H1 (cell line): ENCODE measurements around the gene POLA2. TPM values are rescaled to one million over a fixed set of nuclear protein-coding genes. Genes with fewer than 3 reads are reported as not detected.

Experiments used
- BACH1 ChIP-seq: IDR thresholded peaks from 2 replicates; pipeline ENCODE4 v1.6.1; 2012; ENCODE audit warnings: low read length, improper control_type of control experiment
- CBX5 ChIP-seq: fragments of 300-800, 300-1000 bp; sonication (generic); IDR thresholded peaks from 2 replicates; pipeline ENCODE4 v1.7.1; 2016; ENCODE audit warnings: antibody characterized with exemption, low read length, low read depth
- CHD2 ChIP-seq: IDR thresholded peaks from 2 replicates; pipeline ENCODE4 v1.6.1; 2012; ENCODE audit warnings: low read length, improper control_type of control experiment
- CREB1 ChIP-seq: IDR thresholded peaks from 2 replicates; pipeline ENCODE4 v1.6.1; 2012; ENCODE audit warnings: inconsistent platforms
- EP300 ChIP-seq, 2 experiments: IDR thresholded peaks; 1 replicate in 1 of 2; 2 replicates in 1 of 2; pipeline ENCODE4 v1.6.1; 2011 to 2012; ENCODE audit warnings: low read depth in 2 of 2, low read length in 2 of 2, mild to moderate bottlenecking in 2 of 2, borderline replicate concordance in 1 of 2, inconsistent platforms in 1 of 2, moderate library complexity in 1 of 2
- EZH2 ChIP-seq: fragments of 200-600 bp; sonication (generic); IDR thresholded peaks from 2 replicates; pipeline ENCODE4 v1.7.1; 2012; ENCODE audit warnings: low read depth, mild to moderate bottlenecking, moderate library complexity, low read length, inconsistent platforms; ENCODE audit not compliant: severe bottlenecking
- FOSL1 ChIP-seq: IDR thresholded peaks from 2 replicates; pipeline ENCODE4 v1.6.1; 2011; ENCODE audit warnings: mild to moderate bottlenecking, low read depth, low read length, moderate library complexity; ENCODE audit not compliant: insufficient read depth
- HDAC6 ChIP-seq: IDR thresholded peaks from one replicate; pipeline ENCODE4 v1.7.1; 2012; ENCODE audit warnings: low read depth, mild to moderate bottlenecking, inconsistent platforms, low read length, moderate library complexity
- JUND ChIP-seq: IDR thresholded peaks from 2 replicates; pipeline ENCODE4 v1.6.1; 2011; ENCODE audit warnings: mild to moderate bottlenecking, improper control_type of control experiment, low read length
- KDM1A ChIP-seq: fragments of 200-600, 300-600 bp; sonication (generic); IDR thresholded peaks from 2 replicates; pipeline ENCODE4 v1.7.1; 2016; ENCODE audit warnings: mild to moderate bottlenecking, low read length, borderline replicate concordance
- NRF1 ChIP-seq: IDR thresholded peaks from 2 replicates; pipeline ENCODE4 v1.6.1; 2011; ENCODE audit warnings: mild to moderate bottlenecking, low read depth, low read length, improper control_type of control experiment
- PHF8 ChIP-seq: fragments of 200-600 bp; sonication (generic); conservative IDR thresholded peaks from 2 replicates; pipeline ENCODE4 v1.7.1; 2012; ENCODE audit warnings: low read depth, mild to moderate bottlenecking, inconsistent platforms, low read length, moderate library complexity
- POLR2A ChIP-seq, 2 experiments: IDR thresholded peaks; 1 replicate in 1 of 2; 2 replicates in 1 of 2; pipeline ENCODE4 v1.6.1; 2011; ENCODE audit warnings: low read depth in 2 of 2, low read length in 2 of 2, mild to moderate bottlenecking in 2 of 2; ENCODE audit errors: control extremely low read depth in 1 of 2
- POLR2AphosphoS5 ChIP-seq: IDR thresholded peaks from 2 replicates; pipeline ENCODE4 v1.6.1; 2011; ENCODE audit warnings: low read depth, low read length
- RBBP5 ChIP-seq: IDR thresholded peaks from 2 replicates; pipeline ENCODE4 v1.7.1; 2012; ENCODE audit warnings: low read depth, mild to moderate bottlenecking, inconsistent platforms, low read length, moderate library complexity, borderline replicate concordance
- RNF2 ChIP-seq: fragments of 200-900, 300-1000 bp; sonication (generic); IDR thresholded peaks from 2 replicates; pipeline ENCODE4 v1.7.1; 2016; ENCODE audit warnings: borderline replicate concordance, low read depth, mild to moderate bottlenecking, antibody characterized with exemption, low read length; ENCODE audit not compliant: poor library complexity, severe bottlenecking; ENCODE audit errors: missing control alignments
- RXRA ChIP-seq: IDR thresholded peaks from 2 replicates; pipeline ENCODE4 v1.6.1; 2011; ENCODE audit warnings: low read depth, mild to moderate bottlenecking, low read length, moderate library complexity; ENCODE audit not compliant: insufficient read depth
- SP1 ChIP-seq: IDR thresholded peaks from 2 replicates; pipeline ENCODE4 v1.6.1; 2011; ENCODE audit warnings: low read depth, low read length
- TEAD4 ChIP-seq: IDR thresholded peaks from 2 replicates; pipeline ENCODE4 v1.6.1; 2012; ENCODE audit warnings: low read depth, low read length, inconsistent platforms, mixed read lengths
- YY1 ChIP-seq: IDR thresholded peaks from 2 replicates; pipeline ENCODE4 v1.6.1; 2011; ENCODE audit warnings: low read depth, mild to moderate bottlenecking, low read length
- polyA plus RNA-seq, 7 experiments: library from polyadenylated mRNA; depleted of rRNA in 3 of 7; stranded (reverse) in 5 of 7; unstranded in 2 of 7; fragments of >200 nt in 5 of 7; fragments of 200-250 nt in 2 of 7; gene quantifications; 1 replicate in 5 of 7; 2 replicates in 1 of 7; 4 replicates in 1 of 7; pipeline versions ENCODE4 v1.2.1 to v1.2.3, GENCODE V29; 2011 to 2013; ENCODE audit warnings: missing spikeins in 2 of 7, mixed read lengths in 2 of 7
- total RNA-seq: library from RNA; stranded (reverse); fragmentation: NEBNext Ultra II Directional; extraction: Animal tissue kit (Norgen Biotek cat#: 25700); gene quantifications from 2 replicates; pipeline ENCODE4 v1.2.1, GENCODE V29; 2021
- TF ChIP-seq, protein P1 (sequence below): IDR thresholded peaks from 2 replicates; pipeline ENCODE4 v1.6.1; 2012; ENCODE audit warnings: inconsistent platforms
- TF ChIP-seq, protein P2 (sequence below): IDR thresholded peaks from 2 replicates; pipeline ENCODE4 v1.6.1; 2012; ENCODE audit warnings: inconsistent platforms

Gene POLA2
- total and polyA plus RNA-seq, 2 of the 8 experiments (the other 6 are each of a cell fraction or from before 2014, with no cell fraction given): 31.2 to 55.9 TPM

DNA sequence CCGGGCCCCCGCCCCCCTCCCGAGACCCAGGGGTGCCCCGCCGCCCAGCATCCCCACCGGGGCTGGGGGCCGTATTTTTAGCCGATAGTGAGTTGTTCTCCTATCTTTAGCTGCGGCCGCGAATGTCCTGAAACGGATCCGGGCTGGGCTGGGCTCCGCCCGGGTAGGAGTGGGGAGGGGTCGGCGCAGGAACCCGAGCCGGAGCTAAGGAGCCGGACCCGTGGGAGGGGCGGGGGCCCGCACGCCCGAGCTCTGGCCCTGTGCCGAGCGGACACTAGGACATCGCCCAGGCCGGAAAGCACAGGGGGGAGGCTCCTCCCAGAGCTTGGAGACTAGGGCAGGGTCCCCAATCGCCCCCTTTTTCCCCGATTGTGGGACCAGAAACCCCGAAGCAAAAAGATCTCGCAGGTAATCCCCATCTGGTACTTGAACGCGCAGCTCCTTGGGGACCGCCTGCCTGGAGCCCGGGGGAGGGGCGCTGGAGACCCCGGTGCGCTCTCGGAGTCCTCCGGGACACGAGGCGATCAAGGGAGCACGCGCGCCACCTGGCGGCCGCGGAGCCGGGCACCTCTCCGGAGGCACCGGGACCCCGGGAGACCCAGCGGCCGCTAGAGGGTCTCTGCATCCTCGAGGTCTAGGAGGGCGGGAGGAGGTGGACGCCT, 53.6 kb downstream of the POLA2 start (continued):
- TF ChIP-seq EZH2 (no peak), KDM1A (no peak), RNF2 (no peak), JUND (no peak), CHD2 (no peak), FOSL1 (no peak), CBX5 (no peak), BACH1 (no peak), EP300 (IDR thresholded peaks at IDR 0.05; ENCODE audit: borderline replicate concordance in 1 of 2, low read depth in 2 of 2, low read length in 2 of 2) (no peak; a peak in 1 of 3 replicates), NRF1 (no peak), POLR2AphosphoS5 (no peak), SP1 (no peak; the same call in 1 of the 2 replicates), YY1 (0 out of 2 replicates have a peak, but pooled peaks have one; percentile 7), RXRA (0 out of 2 replicates have a peak, but pooled peaks have one; percentile 18), POLR2A (IDR thresholded peaks at IDR 0.05; ENCODE audit: control extremely low read depth in 1 of 2, low read depth in 2 of 2, low read length in 2 of 2) (no peak; a peak in 1 of 3 replicates), RBBP5 (no peak), HDAC6 (no peak), CREB1 (no peak), TEAD4 (no peak), PHF8 (peak; percentile 33; the same call in 1 of the 2 replicates)
- TF ChIP-seq, protein P1, sequence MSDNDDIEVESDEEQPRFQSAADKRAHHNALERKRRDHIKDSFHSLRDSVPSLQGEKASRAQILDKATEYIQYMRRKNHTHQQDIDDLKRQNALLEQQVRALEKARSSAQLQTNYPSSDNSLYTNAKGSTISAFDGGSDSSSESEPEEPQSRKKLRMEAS: peak; percentile 94
- TF ChIP-seq, protein P2, sequence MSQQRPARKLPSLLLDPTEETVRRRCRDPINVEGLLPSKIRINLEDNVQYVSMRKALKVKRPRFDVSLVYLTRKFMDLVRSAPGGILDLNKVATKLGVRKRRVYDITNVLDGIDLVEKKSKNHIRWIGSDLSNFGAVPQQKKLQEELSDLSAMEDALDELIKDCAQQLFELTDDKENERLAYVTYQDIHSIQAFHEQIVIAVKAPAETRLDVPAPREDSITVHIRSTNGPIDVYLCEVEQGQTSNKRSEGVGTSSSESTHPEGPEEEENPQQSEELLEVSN: peak; percentile 66
